Neural cell (in vitro differentiated cells): ENCODE measurements around the gene TIAM1. TPM values are rescaled to one million over a fixed set of nuclear protein-coding genes. Genes with fewer than 3 reads are reported as not detected.

Experiments
- H2AFZ ChIP-seq: fragments of 200-600, 300-800 bp; sonication (generic), shearing (Covaris generic); 2 replicates; pipeline ENCODE4 v1.6.0; 2014; ENCODE audit warnings: low read depth, mild to moderate bottlenecking, antibody characterized with exemption, low read length, moderate library complexity
- H3F3A ChIP-seq: fragments of 200-600 bp; shearing (Covaris generic); 2 replicates; pipeline ENCODE4 v1.6.1; 2016; ENCODE audit warnings: mild to moderate bottlenecking, moderate library complexity, mixed read lengths, antibody characterized with exemption, low read length; ENCODE audit not compliant: insufficient read depth, poor library complexity, severe bottlenecking
- H3K27ac ChIP-seq: fragments of 200-600, 300-800 bp; sonication (generic), shearing (Covaris generic); 2 replicates; pipeline ENCODE4 v1.5.1; 2014; ENCODE audit warnings: mild to moderate bottlenecking, low read length, moderate library complexity
- H3K27me3 ChIP-seq: fragments of 300-800, 200-600 bp; sonication (generic), shearing (Covaris generic); 2 replicates; pipeline ENCODE4 v1.6.0; 2014; ENCODE audit warnings: mild to moderate bottlenecking, low read depth, low read length, moderate library complexity; ENCODE audit not compliant: insufficient read depth
- H3K36me3 ChIP-seq: fragments of 300-800, 200-600 bp; sonication (generic), shearing (Covaris generic); 2 replicates; pipeline ENCODE4 v1.5.1; 2014; ENCODE audit warnings: mild to moderate bottlenecking, antibody characterized with exemption, low read length, moderate library complexity; ENCODE audit not compliant: insufficient read depth
- H3K4me2 ChIP-seq: fragments of 300-800, 200-600 bp; sonication (generic), shearing (Covaris generic); 2 replicates; pipeline ENCODE4 v1.6.0; 2014; ENCODE audit warnings: mild to moderate bottlenecking, low read length
- H3K4me3 ChIP-seq: fragments of 300-800, 200-600 bp; sonication (generic), shearing (Covaris generic); 2 replicates; pipeline ENCODE4 v1.5.1; 2014; ENCODE audit warnings: mild to moderate bottlenecking, low read length, moderate library complexity
- H3K79me2 ChIP-seq: fragments of 200-600 bp; shearing (Covaris generic); replicated peaks from 2 replicates; pipeline ENCODE4 v1.6.0; 2014; ENCODE audit warnings: mild to moderate bottlenecking, low read length, moderate library complexity; ENCODE audit not compliant: insufficient read depth
- H3K9ac ChIP-seq: fragments of 300-800, 200-600 bp; sonication (generic), shearing (Covaris generic); 2 replicates; pipeline ENCODE4 v1.6.1; 2016; ENCODE audit warnings: mild to moderate bottlenecking, low read length, mixed read lengths
- H3K9me2 ChIP-seq: fragments of 200-600 bp; shearing (Covaris generic); 2 replicates; pipeline ENCODE4 v1.6.1; 2016; ENCODE audit warnings: mild to moderate bottlenecking, low read length, mixed read lengths; ENCODE audit not compliant: insufficient read depth
- H3K9me3 ChIP-seq: fragments of 200-600, 300-800 bp; sonication (generic), shearing (Covaris generic); 2 replicates; pipeline ENCODE4 v1.6.1; 2016; ENCODE audit warnings: mild to moderate bottlenecking, mixed run types, low read length, moderate library complexity, mixed read lengths
- H4K20me1 ChIP-seq: fragments of 200-600 bp; shearing (Covaris generic); 2 replicates; pipeline ENCODE4 v1.6.1; 2016; ENCODE audit warnings: mild to moderate bottlenecking, mixed run types; ENCODE audit not compliant: insufficient read depth
- EP300 ChIP-seq: fragments of 450-650 bp; conservative IDR thresholded peaks from 2 replicates; pipeline ENCODE4 v1.6.1; 2014; ENCODE audit warnings: antibody characterized with exemption, mild to moderate bottlenecking, moderate library complexity; ENCODE audit not compliant: poor library complexity, severe bottlenecking
- EZH2 ChIP-seq: fragments of 200-600, 300-800 bp; shearing (Covaris generic), sonication (generic); IDR thresholded peaks from 2 replicates; pipeline ENCODE4 v1.6.1; 2014; ENCODE audit warnings: antibody characterized with exemption, low read length, borderline replicate concordance, mild to moderate bottlenecking; ENCODE audit not compliant: insufficient read depth, poor library complexity, severe bottlenecking
- POLR2AphosphoS5 ChIP-seq: IDR thresholded peaks from 2 replicates; pipeline ENCODE4 v1.6.1; 2012
- TAF1 ChIP-seq: IDR thresholded peaks from 2 replicates; pipeline ENCODE4 v1.6.1; 2012; ENCODE audit warnings: low read depth
- polyA plus RNA-seq: library from polyadenylated mRNA; depleted of rRNA; stranded (reverse); fragments of >200 nt; gene quantifications from 2 replicates; pipeline ENCODE4 v1.2.3, GENCODE V29; 2014
- TF ChIP-seq, protein P1 (sequence below): fragments of 450-650 bp; IDR thresholded peaks from 2 replicates; pipeline ENCODE4 v1.5.1; 2014; ENCODE audit warnings: antibody characterized with exemption, mild to moderate bottlenecking, moderate library complexity; ENCODE audit not compliant: poor library complexity, severe bottlenecking
- TF ChIP-seq, protein P2 (sequence below): IDR thresholded peaks from 2 replicates; pipeline ENCODE4 v1.6.1; 2012; ENCODE audit warnings: borderline replicate concordance

The TIAM1 gene
- polyA plus RNA-seq, 1 donor from 2014 or later = 13.2 TPM

DNA sequence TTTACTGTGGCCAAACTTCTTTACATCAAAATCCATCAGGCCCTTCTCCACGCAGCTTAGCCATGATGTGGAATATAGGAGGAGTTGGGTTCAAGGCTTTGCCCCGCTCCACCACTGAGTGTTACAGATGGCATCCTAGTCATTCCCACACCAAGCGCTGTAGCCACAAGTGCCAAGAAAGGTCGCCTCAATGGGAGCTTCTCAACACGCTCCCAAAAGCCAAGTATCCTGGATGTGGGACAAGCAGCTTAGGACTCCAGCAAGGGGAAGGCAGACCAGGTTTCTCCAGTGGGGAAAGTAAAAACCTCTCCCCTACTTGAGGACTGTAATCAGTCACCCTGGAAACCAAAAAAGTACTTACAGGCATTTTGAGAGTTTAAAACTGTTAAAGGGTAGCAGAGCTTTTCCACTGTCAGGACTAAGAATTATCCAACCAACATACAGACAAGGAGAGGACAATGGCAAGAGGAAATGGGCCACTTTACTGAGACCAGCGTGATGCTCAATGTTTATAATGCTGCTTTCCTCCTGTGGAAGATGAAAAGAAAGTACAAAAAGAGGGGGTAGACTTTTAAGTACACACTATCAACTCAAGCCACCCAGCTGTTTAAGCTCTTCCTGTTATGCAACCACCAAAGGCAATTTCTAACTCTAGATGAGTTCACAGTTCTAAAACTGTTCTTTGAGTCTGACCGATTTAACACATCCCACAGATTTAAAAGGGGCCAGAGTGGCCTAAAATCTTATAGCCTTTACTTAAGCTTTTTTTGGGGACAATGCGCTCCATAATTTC is 185.1 kb downstream of the TIAM1 start:
- Histone ChIP-seq H3K9me2 (no peaks in the 10 kb centered on the region), H3K9me3 (no peaks in the 10 kb centered on the region), H3K4me2 (no peak overlapping the region), H3K4me3 (no peak overlapping the region), H3F3A (peaks cover 4% of the 10 kb centered on the region), H4K20me1 (no peaks in the 10 kb centered on the region), H3K36me3 (no peaks in the 10 kb centered on the region), H2AFZ (no peak overlapping the region), H3K27ac (no peak overlapping the region), H3K79me2 (no peaks in the 10 kb centered on the region), H3K27me3 (no peaks in the 10 kb centered on the region), H3K9ac (no peak overlapping the region)
- TF ChIP-seq, protein P1, sequence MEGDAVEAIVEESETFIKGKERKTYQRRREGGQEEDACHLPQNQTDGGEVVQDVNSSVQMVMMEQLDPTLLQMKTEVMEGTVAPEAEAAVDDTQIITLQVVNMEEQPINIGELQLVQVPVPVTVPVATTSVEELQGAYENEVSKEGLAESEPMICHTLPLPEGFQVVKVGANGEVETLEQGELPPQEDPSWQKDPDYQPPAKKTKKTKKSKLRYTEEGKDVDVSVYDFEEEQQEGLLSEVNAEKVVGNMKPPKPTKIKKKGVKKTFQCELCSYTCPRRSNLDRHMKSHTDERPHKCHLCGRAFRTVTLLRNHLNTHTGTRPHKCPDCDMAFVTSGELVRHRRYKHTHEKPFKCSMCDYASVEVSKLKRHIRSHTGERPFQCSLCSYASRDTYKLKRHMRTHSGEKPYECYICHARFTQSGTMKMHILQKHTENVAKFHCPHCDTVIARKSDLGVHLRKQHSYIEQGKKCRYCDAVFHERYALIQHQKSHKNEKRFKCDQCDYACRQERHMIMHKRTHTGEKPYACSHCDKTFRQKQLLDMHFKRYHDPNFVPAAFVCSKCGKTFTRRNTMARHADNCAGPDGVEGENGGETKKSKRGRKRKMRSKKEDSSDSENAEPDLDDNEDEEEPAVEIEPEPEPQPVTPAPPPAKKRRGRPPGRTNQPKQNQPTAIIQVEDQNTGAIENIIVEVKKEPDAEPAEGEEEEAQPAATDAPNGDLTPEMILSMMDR = no peak
- no peak for TF ChIP-seq TAF1
- TF ChIP-seq, protein P2, sequence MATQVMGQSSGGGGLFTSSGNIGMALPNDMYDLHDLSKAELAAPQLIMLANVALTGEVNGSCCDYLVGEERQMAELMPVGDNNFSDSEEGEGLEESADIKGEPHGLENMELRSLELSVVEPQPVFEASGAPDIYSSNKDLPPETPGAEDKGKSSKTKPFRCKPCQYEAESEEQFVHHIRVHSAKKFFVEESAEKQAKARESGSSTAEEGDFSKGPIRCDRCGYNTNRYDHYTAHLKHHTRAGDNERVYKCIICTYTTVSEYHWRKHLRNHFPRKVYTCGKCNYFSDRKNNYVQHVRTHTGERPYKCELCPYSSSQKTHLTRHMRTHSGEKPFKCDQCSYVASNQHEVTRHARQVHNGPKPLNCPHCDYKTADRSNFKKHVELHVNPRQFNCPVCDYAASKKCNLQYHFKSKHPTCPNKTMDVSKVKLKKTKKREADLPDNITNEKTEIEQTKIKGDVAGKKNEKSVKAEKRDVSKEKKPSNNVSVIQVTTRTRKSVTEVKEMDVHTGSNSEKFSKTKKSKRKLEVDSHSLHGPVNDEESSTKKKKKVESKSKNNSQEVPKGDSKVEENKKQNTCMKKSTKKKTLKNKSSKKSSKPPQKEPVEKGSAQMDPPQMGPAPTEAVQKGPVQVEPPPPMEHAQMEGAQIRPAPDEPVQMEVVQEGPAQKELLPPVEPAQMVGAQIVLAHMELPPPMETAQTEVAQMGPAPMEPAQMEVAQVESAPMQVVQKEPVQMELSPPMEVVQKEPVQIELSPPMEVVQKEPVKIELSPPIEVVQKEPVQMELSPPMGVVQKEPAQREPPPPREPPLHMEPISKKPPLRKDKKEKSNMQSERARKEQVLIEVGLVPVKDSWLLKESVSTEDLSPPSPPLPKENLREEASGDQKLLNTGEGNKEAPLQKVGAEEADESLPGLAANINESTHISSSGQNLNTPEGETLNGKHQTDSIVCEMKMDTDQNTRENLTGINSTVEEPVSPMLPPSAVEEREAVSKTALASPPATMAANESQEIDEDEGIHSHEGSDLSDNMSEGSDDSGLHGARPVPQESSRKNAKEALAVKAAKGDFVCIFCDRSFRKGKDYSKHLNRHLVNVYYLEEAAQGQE = no peak
- no peak for TF ChIP-seq EP300

DNA sequence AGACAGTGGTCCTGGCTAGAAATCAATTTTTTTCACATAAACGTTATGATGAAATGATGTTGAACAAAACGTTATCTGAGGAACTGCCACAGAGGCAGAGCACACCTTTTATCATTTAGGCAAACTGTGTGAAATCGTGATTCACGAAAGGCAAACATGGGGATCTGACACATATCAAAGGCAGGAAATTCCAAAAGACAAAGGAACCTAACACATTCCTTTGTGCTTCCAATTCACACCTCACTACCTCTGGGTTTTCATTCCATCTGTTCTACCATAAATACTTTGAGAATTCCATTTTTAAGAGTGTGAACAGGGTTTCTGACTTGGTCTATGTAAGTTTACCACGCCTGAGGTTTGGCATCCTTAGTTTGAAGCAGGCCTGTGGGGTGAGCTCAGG is 186.3 kb downstream of the TIAM1 start:
- Histone ChIP-seq H3K36me3 (no peaks in the 10 kb centered on the region), H3K4me3 (no peak overlapping the region), H3F3A (peaks cover 4% of the 10 kb centered on the region), H3K4me2 (no peak overlapping the region), H2AFZ (no peak overlapping the region), H3K27ac (no peak overlapping the region), H3K9me3 (no peaks in the 10 kb centered on the region), H3K9me2 (no peaks in the 10 kb centered on the region), H3K79me2 (no peaks in the 10 kb centered on the region), H4K20me1 (no peaks in the 10 kb centered on the region), H3K9ac (no peak overlapping the region), H3K27me3 (no peaks in the 10 kb centered on the region)
- TF ChIP-seq, protein P1 = no peak
- TF ChIP-seq POLR2AphosphoS5 = no peak
- no peak for TF ChIP-seq TAF1
- TF ChIP-seq EP300 = no peak
- no peak for TF ChIP-seq EZH2
